T-helper 22 cell (primary cell): ENCODE data around the gene RFX8.
"Not testable (repeated sequence)": the region's sequence is repeated elsewhere in the genome, so short reads cannot be mapped to it uniquely, and the experiment has no call there.

ENCODE experiments used
- DNase-seq: peaks from one replicate; pipeline ENCODE4 v3.0.0-alpha.2; 2020; ENCODE audit warnings: low read depth

Gene RFX8

DNA sequence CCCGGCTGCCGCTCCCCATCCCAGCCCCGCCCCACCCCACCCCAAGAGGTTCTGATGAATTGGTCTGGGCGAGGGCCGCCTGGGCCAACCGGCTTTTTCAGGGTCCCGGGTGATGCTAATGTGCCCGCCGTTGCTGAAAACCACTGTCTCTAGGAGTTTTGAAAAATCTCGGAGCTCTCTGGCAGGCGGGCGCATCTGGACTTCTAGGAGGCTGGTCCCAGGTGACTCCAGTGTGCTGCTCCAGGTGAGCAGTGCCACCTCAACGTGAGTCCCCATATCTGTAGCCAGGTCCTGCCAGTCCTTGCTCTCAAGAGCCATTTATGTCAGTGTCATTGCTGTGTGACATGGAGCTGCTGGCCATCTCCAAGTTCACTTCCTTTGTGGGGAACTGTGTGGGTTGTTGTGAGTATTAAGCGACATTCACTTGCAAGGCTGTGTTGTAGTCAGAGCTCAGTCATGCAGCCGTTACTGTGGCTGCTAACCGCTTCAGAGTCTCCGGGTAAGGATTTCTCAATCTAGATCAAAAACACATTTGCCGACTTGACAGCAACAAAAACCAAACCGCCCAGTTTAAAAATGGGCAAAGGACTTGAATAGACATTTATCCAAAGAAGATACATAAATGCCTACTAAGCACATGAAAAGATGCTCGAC is at the start of gene RFX8:
RFX8 (minus strand) TSS at position 382 of the 654 bp plus-strand sequence. CDS start 8,264 bp downstream, outside the sequence.
- peak; percentile 7 for DNase-seq

DNA sequence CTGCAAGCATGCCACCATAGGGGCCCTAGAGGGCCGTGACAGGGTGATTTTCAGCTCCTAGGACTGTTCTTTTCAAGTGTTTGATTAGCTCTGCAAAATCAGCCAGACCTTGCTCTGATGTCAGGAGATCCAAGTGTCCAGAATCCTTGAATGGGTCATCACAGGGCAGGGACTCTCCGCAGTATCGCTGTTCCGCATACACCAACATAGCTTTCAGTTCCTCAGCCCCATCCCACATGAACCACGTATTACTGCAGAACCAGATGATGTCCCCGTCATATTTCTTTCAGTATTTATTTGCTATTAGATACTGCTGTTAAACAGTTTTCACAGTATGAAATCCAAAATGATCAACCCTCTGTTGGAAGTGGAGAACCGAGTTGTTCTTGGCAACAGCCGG is 46.6 kb upstream of the RFX8 start:
- DNase-seq, result no peak

DNA sequence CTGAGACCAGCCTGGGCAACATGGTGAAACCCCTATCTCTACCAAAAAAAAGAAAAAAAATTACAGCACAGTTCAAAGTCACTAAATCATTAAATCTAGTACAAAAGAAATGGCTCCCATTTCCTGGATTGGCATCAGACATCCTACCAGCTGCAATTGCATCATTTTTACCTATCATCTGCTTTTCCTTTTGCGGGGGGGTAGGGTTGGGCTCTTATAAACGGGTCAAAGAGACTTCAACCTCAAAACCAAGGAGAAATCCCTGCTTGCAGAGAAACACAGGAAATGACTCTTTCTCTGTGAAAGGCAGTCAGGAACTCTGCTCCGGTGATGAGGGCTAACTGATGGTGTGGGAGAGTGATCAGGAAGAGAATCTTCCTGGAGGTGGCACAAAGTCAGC is 45.3 kb upstream of the RFX8 start:
- DNase-seq, result no peak

DNA sequence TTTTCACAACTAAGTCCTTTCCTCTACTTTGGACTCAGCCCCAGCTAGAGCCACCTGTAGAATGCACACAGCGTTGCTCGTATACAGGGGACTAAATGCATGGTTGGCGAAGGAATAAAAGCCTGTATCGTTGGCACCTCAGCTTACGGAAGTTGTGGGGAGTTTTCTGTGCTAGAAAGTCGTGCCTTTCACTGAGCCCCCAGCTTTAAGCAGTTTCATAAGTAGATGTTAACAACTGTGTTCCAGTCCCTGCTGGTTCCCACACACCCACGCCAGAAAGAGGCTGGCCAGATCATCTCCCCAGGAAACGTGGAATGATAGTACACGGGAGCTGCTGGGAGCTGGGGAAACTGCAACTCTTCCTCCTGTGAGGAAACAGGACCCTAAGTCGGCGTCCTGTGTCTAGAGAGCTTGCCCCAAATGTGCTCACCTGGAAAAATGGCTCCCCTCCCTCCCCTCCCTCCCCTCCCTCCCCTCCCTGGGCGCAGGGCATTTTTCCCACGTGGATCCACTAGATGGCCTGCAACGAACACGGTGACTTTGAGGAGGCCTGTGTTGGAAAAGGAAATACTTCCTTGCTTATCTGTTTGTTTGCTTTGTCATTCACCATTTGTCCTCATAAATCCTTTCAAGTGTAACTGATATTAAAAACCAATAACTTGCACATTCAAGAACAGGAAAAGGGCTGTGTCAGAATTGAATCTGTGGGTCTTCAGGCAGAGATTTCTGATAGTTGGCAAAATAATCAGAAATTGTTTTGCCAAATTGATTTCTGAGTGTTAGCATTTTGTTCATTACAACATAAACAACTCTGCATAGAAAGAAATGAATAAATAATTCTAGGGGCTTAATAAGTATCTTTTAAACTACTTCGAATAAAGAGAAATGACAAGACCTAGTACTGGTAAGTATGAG is 43.9 kb upstream of the RFX8 start:
- DNase-seq, result no peak

DNA sequence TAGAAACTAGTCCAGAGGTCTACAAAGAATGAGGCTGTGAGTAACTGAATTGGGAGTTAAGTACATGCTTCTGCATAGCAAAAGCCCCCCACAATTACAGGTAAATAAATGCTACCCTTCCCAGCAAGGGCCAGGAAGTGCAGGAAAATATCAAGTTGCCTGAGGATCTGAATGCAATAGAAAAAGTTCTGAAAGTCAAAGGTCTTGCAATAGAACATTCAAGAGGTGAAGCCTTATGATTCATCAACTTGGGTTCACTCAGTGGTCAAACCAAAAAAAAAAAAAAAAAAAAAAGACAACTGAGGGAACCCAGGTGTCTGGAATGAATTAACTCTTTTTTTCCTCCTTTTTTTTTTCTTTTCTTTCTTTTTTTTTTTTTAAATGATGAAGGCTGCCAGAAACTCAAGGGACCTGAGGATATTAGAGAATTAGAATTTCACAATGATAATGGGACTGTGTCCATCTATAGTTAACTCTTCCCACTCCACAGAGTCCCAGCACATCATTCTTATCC is 42.9 kb upstream of the RFX8 start:
- no peak for DNase-seq

DNA sequence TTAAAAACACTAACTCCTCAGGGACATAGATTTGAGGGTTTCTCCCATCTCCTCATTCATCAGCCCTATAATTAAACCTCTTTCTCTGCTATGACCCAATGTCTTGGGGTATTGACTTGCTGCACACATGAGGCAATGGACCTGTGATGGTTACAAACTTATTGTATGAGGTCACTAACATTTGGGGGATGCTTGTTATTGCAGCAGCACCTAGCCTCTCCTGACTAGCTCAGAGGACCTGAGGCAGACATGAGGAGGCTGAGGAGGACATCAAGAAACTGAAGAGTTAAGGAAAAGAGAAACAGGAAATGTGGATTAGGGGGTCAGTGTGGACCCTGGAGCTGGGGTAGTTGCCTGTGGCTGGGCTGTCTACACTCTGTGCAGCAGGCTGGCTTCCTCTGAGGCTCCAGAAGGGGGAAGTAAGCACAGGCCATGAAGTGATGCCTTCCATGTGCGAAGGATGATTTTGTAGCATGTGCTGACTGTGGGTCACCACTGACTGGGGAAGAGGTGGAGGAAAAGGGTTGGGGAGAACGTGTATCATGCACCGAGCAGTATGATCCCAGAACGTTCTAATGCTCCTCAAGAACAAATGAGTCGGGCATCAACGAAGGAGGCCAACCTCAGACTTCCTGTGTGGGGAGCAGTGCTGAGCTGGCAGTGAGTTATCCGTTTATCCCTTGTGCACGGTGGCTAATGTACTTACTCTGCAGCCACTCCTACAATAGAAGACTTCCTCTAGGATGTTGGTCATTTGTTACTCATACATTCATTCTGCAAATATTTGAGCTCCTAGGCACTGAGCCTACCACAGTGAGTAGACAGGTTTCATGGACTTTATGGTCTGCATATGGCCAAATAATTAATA is 42.1 kb upstream of the RFX8 start:
- no peak for DNase-seq

DNA sequence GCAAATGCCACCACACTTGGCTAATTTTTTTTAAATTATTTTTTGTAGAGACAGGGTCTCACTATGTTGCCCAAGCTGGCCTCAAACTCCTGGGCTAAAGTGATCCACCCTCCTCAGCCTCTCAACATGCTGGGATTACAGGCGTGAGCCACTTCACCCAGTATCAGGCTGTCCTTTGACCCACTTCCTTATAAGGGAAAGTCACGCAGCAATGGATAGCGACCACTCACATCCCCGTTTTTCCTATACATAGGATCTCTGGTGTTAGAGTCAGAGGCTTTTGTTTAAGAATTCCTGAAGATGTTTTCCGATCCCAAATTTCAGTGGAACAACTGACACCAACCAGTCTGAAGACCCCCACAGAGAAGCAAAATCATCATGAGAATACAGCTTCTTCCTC is 41.4 kb upstream of the RFX8 start:
- DNase-seq, result no peak

DNA sequence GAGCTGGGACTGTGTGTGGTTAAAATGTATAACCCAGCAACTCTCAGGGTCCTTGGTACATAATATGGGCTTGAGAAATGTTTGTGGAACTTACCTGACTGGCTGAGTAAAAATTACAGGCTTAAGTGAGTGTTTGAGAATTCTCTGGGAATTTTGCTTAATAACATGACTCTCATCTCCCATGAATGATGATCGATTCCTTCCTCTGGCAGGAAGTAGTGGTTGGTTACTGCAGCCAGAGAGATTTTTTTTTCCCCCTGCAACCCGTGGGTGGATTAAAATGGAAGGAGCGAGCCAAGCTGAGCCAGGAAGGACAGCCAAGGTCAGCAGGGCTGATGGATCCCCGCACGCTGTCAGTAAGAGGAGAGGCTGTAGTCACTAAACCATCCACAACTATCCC is 40.6 kb upstream of the RFX8 start:
- DNase-seq, result no peak

DNA sequence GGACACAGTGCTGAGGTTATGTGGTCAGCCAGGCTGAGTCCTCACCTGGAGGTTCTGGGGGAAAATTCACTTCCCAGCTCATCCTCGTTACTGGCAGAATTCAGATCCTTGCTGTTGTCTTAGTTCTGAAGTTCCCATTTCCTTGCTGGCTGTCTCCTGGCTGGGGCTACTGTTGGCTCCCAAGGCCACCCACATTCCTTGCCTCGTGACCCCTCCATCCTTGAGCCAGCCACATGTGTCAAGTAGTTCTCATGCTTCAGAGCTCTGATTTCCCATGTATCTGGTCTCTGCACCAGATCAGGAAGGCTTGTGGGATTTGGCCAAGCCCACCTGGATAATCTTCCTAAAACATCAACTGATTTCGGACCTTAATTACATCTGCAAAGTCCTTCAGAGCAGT is 38.1 kb upstream of the RFX8 start:
- no peak for DNase-seq

DNA sequence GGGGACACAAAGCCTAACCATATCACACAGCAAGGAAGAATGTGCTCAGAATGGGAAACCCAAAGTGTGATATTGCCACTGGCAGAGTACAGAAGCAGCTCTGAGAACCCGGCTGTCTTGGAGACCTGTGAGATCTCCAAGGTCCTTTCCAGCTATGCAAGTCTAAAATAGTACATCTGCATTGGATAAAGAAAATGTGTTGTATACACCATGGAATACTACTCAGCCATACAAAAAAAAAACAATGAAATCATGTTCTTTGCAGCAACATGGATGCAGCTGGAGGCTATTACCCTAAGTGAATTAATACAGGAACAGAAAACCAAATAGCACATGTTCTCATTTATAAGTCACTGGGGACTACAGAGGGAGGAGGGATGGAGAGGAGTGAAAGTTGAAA is 36.5 kb upstream of the RFX8 start:
- DNase-seq, result no peak

DNA sequence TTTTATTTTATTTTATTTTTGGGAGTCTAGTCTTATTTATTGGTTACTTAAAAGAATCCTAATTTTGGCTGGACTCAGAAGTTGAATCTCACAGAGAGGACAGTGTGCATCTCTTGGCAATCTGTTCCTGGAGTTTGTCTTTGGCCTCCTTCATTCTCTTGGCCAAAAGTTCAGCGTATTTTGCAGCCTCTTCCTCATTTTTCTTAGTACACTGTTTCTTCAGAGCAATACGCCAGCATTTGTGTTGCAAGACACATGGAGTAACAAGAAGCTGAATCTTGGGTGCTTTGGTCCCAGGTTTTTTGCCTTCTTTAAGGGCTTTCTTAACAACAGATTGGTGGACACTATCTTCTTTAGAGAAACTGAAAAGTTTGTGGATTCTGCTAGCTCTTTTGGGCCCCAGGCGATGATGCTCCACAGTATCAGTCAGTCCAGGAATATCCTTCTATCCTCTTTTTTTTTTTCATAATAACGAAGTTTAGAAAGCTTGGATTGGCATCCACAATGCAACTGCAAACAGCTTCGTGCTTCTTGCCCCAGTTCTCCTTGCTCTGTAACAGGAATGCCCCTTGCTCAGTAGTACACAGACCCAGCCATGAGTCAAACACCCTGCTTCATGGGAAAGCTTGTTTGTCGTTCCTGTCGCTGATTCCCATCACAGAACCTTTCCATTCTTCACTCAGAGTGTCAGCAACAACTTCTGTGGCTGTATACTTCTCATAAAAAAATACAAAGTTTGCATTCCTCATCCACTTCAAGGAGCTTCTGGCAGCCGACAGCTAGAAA is 34.8 kb upstream of the RFX8 start:
- DNase-seq, result no peak

DNA sequence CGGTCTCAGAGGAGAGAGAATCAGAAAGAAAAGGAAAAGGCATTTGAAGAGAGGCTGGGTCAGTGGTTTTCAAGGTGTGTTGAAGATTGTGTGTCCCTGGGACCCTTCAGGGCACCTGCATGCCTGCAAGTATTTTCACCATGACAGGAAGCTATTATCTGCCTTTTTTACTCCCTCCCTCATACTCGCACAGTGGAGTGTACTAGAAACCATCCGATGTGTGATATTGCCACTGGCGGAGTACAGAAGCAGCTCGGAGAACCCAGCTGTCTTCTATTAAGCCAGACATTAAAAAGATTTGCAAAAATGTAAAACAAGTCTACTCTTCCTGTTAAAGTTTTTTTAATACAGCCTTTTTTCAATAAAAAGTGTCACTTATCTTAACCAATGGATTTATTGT is 33.7 kb upstream of the RFX8 start:
- no peak for DNase-seq

DNA sequence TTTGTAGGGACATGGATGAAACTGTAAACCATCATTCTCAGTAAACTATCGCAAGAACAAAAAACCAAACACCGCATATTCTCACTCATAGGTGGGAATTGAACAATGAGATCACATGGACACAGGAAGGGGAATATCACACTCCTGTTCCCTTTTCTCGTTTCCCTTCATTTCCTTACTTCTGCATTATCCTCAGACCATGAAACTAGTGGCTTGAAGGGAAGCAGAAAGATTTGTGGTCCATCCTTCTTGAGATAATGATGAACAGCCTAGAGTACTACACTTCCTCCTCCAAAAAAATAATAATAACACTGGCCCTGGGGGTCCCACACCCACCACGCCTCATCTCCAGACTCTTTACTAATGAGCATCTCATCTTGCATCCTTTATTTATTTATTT is 30.4 kb upstream of the RFX8 start:
- DNase-seq, result not testable (repeated sequence)

DNA sequence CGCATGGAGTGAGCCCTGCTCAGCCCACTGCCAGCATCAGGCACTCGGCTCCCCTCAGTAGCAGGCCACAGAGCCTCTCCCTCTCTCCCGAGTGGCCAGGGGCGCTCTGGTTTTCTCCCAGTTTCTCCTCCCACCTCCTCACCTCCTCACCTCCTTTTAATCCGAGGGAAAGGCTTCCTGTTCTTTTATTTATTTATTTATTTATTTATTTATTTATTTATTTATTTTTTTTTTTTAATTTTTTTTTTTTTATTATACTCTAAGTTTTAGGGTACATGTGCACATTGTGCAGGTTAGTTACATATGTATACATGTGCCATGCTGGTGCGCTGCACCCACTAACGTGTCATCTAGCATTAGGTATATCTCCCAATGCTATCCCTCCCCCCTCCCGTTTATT is 29.8 kb upstream of the RFX8 start:
- not testable (repeated sequence) for DNase-seq

DNA sequence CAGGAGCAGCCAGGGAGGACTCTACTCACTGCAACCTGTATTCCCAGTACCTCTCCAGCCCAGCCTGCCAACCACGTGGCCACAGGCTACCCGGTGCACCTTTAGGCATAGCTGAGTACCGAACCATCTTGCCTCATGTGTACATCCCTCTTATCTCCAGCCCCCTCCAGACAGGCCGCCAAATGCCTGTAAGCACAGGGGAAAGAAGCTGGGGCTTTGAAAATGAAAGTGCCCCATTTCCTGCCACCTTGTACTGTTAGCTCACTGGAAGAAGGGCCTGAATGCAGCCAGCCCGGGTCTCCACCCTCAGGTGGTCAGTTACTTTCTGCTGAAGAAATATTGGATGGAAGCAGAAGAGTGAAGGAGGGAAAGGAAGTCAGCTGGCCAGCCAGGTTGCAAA is 27.2 kb upstream of the RFX8 start:
- DNase-seq, result no peak

DNA sequence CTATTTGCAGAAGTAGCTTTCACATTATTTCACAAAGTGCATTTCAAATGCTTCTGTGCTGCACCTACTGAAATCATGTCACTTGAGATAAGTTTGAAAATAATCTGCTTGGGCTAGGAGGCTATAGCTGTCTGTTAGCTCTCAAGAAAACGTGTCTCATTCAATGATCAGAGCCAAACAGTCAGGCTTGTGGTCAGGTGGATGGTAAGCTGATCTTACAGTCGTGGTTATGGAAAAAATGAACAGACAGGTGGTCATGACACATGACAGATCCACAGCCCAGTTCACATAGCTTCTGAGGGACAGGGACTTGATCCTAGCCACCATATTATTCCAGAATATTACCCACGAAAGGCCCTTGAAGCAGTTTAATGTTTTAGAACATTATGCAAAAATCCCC is 26.5 kb upstream of the RFX8 start:
- DNase-seq, result no peak

DNA sequence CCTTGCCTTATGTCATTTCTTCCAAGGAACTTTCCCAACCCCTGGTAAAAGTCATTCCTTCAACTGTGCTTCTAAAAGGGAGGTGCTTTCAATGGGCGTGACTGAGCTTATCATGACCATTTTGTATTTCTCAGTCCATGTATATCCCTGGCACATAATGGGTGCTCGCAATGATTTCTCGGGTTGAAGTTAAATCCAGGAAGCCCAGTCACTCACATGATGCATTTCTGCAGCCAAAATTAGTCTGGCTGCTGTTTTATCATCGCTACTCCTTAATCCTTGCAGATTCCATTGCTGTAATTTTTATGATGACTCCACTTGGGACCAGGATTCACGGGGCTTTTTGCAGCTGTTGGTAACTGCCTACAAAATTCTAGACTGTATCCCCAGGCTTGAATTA is 25.9 kb upstream of the RFX8 start:
- no peak for DNase-seq

DNA sequence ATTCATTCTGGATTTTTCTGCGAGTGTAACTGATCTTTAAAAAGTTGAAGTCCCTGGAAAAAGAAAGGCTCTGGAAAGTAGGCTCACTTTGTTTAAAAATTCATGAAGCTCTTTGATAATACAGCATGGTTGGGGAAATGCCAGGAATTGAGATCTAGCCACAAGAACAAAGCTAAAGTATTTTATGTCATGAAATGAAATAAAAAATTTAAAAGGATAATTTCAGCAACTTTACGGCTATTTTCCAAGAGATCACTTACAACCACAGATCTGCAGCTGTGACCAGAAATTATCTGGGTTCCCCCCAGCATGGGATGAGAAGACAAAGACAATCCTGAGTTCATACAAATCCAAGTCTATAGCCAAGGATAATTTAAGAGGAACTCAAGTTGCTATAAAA is 25.3 kb upstream of the RFX8 start:
- DNase-seq, result no peak

DNA sequence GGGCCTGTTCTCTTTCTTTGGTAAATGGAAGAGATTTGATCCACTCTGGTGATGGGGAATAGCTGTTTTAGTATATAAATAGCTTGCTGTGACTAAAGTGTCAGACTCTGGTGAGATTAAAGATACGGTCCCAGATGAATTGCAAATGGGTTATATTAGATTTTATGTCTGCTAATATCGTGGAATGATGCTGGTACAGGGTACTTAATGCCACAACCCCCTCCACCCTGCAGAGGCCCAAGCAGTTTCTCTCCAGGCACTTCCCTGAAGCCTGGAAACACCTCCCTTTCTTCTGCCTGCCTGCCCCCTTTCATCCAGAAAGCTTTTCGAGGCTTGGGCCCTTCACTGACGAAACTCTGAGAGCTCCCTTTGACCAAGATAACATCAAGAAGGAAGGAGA is 21.4 kb upstream of the RFX8 start:
- no peak for DNase-seq

DNA sequence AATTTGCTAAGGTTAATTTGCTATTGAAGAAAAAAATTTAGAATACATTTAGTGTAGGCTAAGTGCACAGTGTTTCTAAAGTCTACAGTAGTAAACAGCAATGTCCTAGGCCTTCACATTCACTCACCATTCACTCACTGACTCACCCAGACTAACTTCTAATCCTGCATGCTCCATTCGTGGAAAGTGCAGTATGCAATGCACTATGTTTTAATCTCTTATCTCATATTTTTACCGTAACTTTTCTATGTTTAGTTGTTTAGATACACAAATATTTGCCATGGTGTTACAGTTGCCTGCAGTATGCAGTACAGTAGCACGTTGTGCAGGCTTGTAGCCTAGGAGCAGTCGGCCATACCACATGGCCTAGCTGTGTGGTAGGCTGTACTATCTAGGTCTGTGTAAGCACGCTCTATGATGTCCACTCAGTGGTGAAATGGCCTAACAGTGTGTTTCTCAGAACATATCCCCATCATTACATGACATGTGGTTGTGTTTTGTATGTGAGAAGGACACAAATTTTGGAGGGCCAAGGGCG is 18.1 kb upstream of the RFX8 start:
- no peak for DNase-seq

DNA sequence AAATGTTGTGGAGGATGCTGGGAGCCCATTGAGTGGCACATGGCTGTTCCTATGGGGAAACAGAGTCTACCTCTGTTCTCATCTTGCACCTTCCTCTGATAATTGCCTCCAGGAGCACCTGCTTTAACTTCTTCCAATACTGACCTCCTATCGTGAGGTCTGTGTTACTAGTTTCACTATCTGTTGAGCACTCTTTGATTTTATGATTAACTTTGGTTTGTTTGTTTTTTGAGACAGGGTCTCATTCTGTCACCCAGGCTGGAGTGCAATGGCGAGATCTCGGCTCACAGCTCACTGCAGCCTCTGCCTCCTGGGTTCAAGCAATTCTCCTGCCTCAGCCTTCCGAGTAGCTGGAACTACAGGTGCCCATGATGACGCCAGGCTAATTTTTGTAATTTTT is 12.1 kb upstream of the RFX8 start:
- no peak for DNase-seq
